GM13976 (cell line): Measurements from ENCODE around the gene SOWAHA.

Source experiments
- DNase-seq: peaks from one replicate; pipeline ENCODE4 v3.0.0; 2012; ENCODE audit warnings: low spot score
- in situ Hi-C: fragments of 300-500 bp; cut with MboI; formaldehyde crosslinking; loops from one replicate; pipeline ENCODE4 v1.12.0; 2022; ENCODE audit warnings: low sequenced_read_pairs, mixed read lengths, inconsistent platforms; ENCODE audit not compliant: unreplicated experiment
- TF ChIP-seq, protein P1 (sequence below): IDR thresholded peaks from 2 replicates; pipeline ENCODE4 v1.5.1; 2012; ENCODE audit warnings: borderline replicate concordance, mild to moderate bottlenecking; ENCODE audit not compliant: insufficient read depth; ENCODE audit errors: extremely low read depth, missing control alignments, control extremely low read depth

SOWAHA gene

DNA sequence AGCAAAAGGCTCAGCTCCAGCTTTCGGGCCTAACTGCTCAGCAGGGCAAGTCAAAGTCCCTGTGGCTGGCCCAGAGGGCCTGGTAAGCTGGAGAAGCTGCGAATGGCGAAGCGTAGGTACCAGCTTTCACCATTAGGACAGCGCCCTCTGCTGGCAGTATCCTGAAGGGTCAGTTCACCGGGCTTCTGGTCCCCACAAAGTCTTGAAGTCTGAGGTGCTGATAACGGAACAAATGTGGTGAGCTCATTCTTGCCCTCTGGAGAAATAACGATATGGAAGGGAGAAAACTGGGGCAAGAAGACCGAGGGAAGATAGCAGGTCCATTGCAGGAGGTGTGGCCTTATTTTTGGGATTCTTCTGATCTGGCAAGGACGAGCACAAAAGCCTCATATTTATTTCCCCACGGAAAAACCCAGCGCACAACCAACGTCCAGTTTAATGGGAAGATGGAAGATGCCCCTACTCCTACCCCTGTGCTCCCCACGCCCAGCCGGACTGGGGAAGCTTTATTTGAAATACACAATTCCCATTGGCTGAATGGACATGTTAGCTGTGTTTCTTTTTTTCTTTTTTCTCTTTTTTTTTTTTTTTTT is 7.2 kb downstream of the SOWAHA start:
- in situ Hi-C loops = loop anchor here (10.0 kb wide), 1 partner anchor 435 kb away; no protein-coding TSS in a partner anchor
- peak; percentile 90 for DNase-seq
- TF ChIP-seq, protein P1, sequence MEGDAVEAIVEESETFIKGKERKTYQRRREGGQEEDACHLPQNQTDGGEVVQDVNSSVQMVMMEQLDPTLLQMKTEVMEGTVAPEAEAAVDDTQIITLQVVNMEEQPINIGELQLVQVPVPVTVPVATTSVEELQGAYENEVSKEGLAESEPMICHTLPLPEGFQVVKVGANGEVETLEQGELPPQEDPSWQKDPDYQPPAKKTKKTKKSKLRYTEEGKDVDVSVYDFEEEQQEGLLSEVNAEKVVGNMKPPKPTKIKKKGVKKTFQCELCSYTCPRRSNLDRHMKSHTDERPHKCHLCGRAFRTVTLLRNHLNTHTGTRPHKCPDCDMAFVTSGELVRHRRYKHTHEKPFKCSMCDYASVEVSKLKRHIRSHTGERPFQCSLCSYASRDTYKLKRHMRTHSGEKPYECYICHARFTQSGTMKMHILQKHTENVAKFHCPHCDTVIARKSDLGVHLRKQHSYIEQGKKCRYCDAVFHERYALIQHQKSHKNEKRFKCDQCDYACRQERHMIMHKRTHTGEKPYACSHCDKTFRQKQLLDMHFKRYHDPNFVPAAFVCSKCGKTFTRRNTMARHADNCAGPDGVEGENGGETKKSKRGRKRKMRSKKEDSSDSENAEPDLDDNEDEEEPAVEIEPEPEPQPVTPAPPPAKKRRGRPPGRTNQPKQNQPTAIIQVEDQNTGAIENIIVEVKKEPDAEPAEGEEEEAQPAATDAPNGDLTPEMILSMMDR = peak; percentile 89

DNA sequence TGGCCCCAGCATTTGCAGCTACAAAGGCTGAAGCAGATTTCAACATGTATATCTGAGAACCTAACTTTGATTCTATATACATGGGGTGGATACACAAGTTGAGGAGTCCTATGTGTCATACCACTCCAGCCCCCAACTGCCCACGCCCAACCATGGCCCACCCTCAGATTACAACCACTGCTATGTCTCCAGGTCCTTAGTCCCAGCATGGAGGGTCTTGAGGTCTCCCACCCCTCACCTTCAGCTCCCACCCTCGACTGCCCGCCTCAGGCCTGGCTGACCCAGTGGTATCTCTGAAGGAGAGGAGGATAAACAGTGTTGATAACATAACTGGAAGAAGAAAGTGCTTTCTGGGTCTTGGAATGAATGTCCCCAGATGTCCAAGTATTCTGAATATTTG is 8.2 kb downstream of the SOWAHA start:
- DNase-seq = no peak
- in situ Hi-C loops = loop anchor here (10.0 kb wide), 1 partner anchor 437 kb away; no protein-coding TSS in a partner anchor
- TF ChIP-seq, protein P1 = no peak

GRCh38 chr5:132821791-132822190 is 8.7 kb downstream of the SOWAHA start:
- in situ Hi-C loops = loop anchor here (10.0 kb wide), 1 partner anchor 437 kb away; no protein-coding TSS in a partner anchor
- TF ChIP-seq, protein P1 = no peak
- DNase-seq = no peak

DNA sequence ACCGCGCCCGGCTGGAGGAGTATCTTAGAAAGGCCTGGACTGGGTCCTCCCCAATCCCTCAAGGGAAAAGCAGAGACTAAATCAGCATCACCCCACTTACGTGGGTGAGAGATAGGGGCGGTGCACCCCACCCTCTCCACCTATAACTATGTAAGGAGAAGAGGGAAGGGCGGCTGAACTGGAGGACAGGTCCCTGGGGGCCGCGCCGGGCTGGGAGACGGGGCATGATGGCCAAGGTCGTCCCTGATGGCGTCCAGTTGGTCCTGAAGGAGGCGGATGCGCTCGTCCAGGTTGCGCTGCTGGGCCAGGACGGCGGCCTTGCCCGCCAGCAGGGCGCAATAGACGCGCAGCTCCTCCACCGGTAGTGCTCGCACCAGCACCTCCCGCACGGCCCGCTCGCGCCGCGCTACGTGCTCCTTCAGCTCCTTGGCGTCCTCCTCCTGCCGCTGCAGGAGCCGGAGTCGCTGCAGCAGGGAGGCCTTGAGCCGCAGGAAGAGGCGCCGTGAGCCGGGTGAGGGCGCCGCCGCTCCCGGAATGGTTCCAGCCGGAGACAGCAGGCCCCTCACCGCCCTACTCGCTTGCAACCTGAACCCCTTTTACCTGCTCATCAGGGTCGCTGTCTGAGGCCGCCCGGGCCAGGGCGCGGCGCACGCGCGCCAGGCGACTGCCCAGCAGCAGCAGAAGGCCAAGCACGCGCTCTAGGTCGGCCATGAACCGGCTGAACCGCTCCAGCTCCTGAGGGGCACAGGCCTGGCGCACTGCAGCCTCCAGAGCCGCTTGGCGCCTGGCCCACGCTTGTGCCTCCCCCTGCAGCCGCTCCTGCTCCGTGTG is 9.8 kb downstream of the SOWAHA start:
- DNase-seq = peak; percentile 43
- TF ChIP-seq, protein P1 = no peak
- in situ Hi-C loops = loop anchor here (10.0 kb wide), 1 partner anchor 438 kb away; no protein-coding TSS in a partner anchor

DNA sequence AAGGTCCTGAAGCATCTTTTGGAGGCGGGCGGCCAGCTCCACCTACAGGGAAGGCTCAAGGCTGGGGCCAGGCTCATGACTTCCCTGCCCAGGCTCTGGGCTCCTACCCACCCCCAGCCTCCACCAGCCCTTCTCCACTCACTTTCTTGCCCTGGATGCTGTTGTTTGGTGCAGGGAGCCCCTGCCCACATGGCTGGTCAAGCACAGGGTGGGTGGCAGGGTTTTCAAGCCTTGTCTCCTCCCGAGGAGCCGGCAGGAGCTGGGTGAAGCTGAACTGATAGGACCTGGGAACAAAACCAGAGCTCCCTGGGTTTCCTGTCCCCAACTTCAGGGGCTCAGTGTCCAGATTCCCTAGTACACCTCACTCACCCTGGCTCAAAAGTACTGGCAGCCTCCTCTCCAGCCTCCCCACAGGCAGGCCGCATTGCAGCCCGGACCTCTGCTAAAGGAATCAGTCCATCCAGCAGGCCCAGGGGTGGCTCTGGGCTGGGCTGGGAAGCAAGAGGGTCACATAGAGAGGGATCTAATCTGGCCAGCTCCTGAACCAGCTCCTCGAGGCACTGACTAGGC is 10.5 kb downstream of the SOWAHA start:
- TF ChIP-seq, protein P1 = no peak
- in situ Hi-C loops = loop anchor here (10.0 kb wide), 1 partner anchor 439 kb away; no protein-coding TSS in a partner anchor
- DNase-seq = no peak

DNA sequence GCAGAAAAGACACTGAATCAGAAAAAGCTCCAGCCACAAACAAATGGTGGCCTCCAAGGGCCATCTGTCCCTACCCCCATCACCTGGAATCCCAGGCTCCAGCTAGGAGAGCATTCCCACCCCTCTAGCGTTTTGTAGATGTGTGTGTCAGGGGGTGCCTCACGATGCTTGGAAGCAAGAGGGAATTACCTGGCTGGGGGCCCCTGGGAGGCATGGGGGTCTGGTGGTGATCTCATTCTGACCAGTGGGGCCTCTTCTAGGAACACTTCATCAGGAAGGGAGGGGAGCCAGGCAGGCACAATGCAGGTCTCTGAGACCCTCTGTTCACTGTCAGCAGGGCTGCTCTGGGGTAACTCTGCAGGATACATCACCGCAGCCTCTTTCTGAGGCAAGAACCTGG is 11.3 kb downstream of the SOWAHA start:
- TF ChIP-seq, protein P1 = no peak
- no peak for DNase-seq
- in situ Hi-C loops = loop anchor here (10.0 kb wide), 1 partner anchor 440 kb away; no protein-coding TSS in a partner anchor
